Right cardiac atrium (tissue), 5 donors: Measurements from ENCODE around the gene PNPO. TPM values are rescaled to one million over a fixed set of nuclear protein-coding genes. Genes with fewer than 3 reads are reported as not detected.

ENCODE experiments used
- ATAC-seq, 2 donors: fragments of 200-7000 bp; cut with Tn5 transposase; one replicate each; pipeline versions ENCODE4 v1.8.0 to v1.9.1; 2020; ENCODE audit warnings: moderate library complexity in 2 of 2, mild to moderate bottlenecking in 1 of 2
- DNase-seq, 3 donors: peaks; one replicate each; pipeline ENCODE4 v3.0.0-alpha.2; 2020
- H3K27ac ChIP-seq: one replicate; pipeline ENCODE4 v1.5.1; 2013; ENCODE audit warnings: mild to moderate bottlenecking, low read length, control low read depth, moderate library complexity
- H3K27me3 ChIP-seq: one replicate; pipeline ENCODE4 v1.6.1; 2013; ENCODE audit not compliant: control insufficient read depth, insufficient read depth
- H3K4me1 ChIP-seq: one replicate; pipeline ENCODE4 v1.6.1; 2013; ENCODE audit warnings: low read length; ENCODE audit not compliant: control insufficient read depth, insufficient read depth
- H3K4me3 ChIP-seq: one replicate; pipeline ENCODE4 v1.5.1; 2013; ENCODE audit warnings: low read length, control low read depth
- H3K9me3 ChIP-seq: one replicate; pipeline ENCODE4 v1.6.1; 2013; ENCODE audit warnings: low read length; ENCODE audit not compliant: control insufficient read depth
- WGBS: extraction: QIAGEN DNeasy Blood & Tissue Kit; methylation state at CpG from one replicate; pipeline ENCODE4 v1.1.7; 2013; 5-methylcytosine and 5-hydroxymethylcytosine counted together
- intact Hi-C, 4 donors: fragments of 100-400 bp; cut with DNase I; formaldehyde crosslinking; loops; one replicate each; pipeline versions ENCODE4 v1.11.0 to v1.14.0; 2022 to 2023
- polyA plus RNA-seq: library from polyadenylated mRNA; stranded (reverse); fragments of 200-250 nt; gene quantifications from one replicate; pipeline ENCODE4 v1.2.3, GENCODE V29; 2013
- total RNA-seq, 4 donors: library from RNA; stranded (reverse); fragmentation: NEBNext Ultra II Directional; extraction: Animal tissue kit (Norgen Biotek cat#: 25700); gene quantifications; one replicate each; pipeline ENCODE4 v1.2.1, GENCODE V29; 2021
- donor health status: healthy with polysubstance abuse.
- donor health status: DM: no; HTN: yes; CAD: no.
- donor health status: DM: no; HTN: no; CAD: no.
- donor health status: DM: no; HTN: yes; CAD: no; lungs with severe emphysema.
- donor health status: DM: yes; HTN: yes; CAD: no.

Gene PNPO
- total and polyA plus RNA-seq, 5 donors, result 16.1 to 29.9 (median 25.1) TPM

DNA sequence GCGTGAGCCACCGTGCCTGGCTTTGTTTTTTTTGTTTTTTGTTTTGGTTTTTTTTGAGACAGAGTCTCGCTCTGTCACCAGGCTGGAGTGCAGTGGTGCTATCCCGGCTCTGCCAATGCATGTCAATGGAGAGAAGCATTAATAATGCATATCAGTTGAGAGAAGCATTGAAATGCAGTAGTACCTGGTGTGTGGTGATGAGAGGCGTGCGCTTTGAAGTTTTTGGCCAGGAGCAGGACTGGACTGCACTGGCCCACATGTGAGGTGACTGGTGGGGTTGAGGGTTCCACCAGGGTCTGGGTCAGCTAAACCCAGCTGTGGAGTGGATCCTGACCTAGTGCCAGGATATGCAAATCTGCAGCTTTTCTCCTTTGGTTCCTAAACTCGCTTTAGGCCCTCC lies 39.9 kb upstream of the PNPO start:
- intact Hi-C loops, result no loop called here
- H3K27me3 ChIP-seq, result no peaks in the 10 kb centered on the region
- no peak for ATAC-seq
- DNase-seq, result peak in 1 of 3 donors; percentile 38
- WGBS, result 78% methylated on average over 7 of the region's 7 CpGs
- peak overlapping the region; percentile 42 for H3K27ac ChIP-seq
- peaks cover 36% of the 10 kb centered on the region for H3K4me1 ChIP-seq
- H3K9me3 ChIP-seq, result no peaks in the 10 kb centered on the region
- no peak overlapping the region for H3K4me3 ChIP-seq

DNA sequence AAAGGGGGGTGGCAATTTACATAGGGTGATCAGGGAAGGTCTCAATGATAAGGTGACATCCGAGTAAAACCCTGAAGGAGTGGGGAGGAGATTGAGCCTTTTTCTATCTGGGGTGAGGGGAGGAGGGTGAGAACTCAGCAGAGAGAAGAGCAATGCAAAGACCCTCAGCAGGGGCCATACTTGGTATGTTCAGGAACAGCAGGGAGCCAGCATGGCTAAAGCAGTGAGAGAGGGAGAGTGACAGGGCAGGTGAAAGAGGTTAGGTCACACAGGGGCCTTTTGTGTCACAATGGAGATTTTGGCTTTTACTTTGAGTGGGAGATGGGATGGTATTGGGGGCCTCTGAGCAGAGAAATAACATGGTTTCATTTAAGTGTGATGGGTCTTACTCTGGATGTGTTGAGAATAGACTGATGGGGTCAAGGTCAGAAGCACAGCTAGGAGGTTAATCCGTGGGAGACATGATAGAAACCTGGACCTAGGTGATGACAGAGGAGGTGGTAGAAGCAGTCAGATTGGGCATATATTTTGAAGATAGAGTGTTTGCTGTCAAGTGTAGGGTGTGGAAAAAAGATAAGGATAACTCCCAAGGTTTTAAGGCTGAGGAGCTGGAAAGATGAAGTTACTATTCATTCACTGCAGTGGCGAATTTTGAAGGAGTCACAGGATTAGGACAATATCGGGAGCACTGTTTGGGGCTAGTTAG lies 39.2 kb upstream of the PNPO start:
- Histone ChIP-seq H3K4me3 (no peak overlapping the region), H3K27ac (no peak overlapping the region), H3K27me3 (no peaks in the 10 kb centered on the region), H3K9me3 (no peaks in the 10 kb centered on the region), H3K4me1 (peaks cover 43% of the 10 kb centered on the region)
- ATAC-seq (no peak), DNase-seq (no peak)
- intact Hi-C loops, result no loop called here
- 79% methylated on average over 4 of the region's 4 CpGs for WGBS

DNA sequence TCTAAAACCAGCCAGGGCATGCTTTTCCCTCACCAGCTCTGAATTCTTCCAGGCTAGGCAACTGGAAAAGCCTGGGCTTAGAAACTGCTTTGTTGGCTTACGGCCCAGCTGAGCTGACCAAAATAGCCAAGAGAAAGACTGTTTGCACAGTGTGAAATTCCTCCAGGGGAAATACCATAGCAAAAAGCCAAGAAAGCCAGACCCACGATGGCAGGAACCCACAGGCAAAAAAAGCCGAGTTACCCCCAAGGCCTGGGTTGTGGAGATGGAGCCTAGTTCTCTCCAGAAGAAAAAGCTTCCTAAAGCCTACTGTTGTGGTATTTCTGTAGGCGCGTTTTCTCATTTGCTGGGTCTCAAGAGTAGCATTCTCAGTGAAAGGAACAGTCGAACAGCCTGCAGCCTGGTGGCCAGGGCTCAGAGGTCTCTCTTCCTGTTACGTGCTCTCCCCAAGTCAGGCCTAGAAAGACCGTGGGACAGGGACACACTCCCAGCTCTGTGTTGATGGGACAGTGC lies 36.1 kb upstream of the PNPO start:
- H3K4me3 ChIP-seq, result no peak overlapping the region
- 15% methylated on average over 8 of the region's 8 CpGs for WGBS
- peak overlapping the region; percentile 94 for H3K27ac ChIP-seq
- no peaks in the 10 kb centered on the region for H3K9me3 ChIP-seq
- ATAC-seq (peak; percentile 83 to 90), DNase-seq (peak; percentile 80 to 93 (median 89))
- intact Hi-C loops, result no loop called here
- H3K27me3 ChIP-seq, result no peaks in the 10 kb centered on the region
- peaks cover 34% of the 10 kb centered on the region for H3K4me1 ChIP-seq

DNA sequence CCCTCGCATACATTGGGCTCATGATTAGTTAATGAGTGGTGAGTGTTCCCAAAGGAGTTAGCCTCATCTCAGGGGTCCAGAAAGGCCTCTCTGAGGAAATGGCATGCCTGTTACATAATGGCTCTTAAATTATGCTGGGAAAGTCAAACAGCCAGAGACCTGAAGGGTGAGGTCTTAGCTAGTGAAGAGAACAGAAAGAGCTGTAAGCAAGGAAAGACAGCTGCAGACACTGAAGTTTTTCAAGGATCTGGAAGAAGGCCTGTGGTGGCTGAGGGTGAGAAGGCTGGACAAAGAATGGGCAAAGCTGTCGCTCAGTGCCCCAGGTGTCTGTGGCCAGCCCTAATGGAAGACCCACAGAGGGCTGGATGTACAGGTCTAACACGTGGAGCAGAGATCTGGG lies 34.9 kb upstream of the PNPO start:
- Histone ChIP-seq H3K4me3 (no peak overlapping the region), H3K27me3 (no peaks in the 10 kb centered on the region), H3K4me1 (peaks cover 30% of the 10 kb centered on the region), H3K27ac (peak overlapping the region; percentile 94), H3K9me3 (no peaks in the 10 kb centered on the region)
- intact Hi-C loops, result no loop called here
- ATAC-seq (no peak), DNase-seq (no peak)
- 74% methylated on average over 3 of the region's 3 CpGs for WGBS

DNA sequence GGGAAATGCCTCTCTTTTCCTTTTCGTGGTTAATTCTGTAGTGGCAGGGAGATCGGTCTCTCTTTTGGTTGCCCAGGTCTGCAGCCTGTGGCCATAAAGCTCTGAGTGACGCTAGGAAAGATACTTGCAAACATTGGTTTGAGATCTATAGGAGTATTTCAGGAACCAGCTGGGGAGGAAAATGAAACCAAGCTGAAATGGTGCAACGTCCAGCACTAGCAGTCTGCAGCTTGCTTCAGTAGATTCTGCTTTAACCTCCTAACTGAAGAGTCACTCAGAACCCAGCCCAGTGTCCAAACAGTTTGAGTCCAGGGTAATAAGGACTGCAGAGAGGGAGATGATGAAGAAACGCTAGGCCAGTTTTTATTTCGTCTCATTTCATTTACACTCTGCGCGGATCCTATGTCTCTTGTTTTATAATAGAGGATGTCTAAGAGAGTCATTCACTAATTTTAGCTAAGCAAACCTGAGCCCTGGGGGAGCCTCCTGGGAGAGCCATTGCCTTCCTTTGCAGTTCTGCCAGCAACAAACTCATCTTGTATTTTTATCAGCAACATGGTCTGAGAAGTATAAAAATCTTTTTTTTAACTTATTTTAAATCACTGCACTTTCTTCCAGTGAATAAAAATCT lies 33.3 kb upstream of the PNPO start:
- peaks cover 29% of the 10 kb centered on the region for H3K4me1 ChIP-seq
- 55% methylated on average over 8 of the region's 8 CpGs for WGBS
- intact Hi-C loops, result no loop called here
- DNase-seq (no peak), ATAC-seq (no peak)
- H3K4me3 ChIP-seq, result no peak overlapping the region
- no peaks in the 10 kb centered on the region for H3K9me3 ChIP-seq
- H3K27me3 ChIP-seq, result no peaks in the 10 kb centered on the region
- H3K27ac ChIP-seq, result peak overlapping the region; percentile 65

DNA sequence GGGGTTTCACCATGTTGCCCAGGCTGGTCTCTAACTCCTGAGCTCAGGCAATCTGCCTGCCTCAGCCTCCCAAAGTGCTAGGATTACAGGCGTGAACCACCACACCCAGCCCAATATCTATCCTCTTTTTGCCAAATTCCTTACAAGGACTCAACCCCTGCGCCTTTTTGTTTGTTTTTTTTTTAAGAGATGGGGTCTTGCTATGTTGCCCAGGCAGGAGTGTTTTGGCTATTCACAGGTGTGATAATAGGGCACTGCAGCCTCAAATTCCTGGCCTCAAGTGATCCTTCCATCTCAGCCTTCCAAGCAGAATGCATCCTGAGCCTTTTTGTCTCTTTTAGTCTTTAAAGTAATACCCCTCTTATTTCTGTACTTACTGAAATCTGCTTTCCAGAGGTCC lies 28.3 kb upstream of the PNPO start:
- Histone ChIP-seq H3K9me3 (no peaks in the 10 kb centered on the region), H3K4me3 (no peak overlapping the region), H3K4me1 (peaks cover 4% of the 10 kb centered on the region), H3K27me3 (no peaks in the 10 kb centered on the region), H3K27ac (no peak overlapping the region)
- WGBS, result 96% methylated on average over 2 of the region's 2 CpGs
- ATAC-seq (no peak), DNase-seq (no peak)
- intact Hi-C loops, result no loop called here

DNA sequence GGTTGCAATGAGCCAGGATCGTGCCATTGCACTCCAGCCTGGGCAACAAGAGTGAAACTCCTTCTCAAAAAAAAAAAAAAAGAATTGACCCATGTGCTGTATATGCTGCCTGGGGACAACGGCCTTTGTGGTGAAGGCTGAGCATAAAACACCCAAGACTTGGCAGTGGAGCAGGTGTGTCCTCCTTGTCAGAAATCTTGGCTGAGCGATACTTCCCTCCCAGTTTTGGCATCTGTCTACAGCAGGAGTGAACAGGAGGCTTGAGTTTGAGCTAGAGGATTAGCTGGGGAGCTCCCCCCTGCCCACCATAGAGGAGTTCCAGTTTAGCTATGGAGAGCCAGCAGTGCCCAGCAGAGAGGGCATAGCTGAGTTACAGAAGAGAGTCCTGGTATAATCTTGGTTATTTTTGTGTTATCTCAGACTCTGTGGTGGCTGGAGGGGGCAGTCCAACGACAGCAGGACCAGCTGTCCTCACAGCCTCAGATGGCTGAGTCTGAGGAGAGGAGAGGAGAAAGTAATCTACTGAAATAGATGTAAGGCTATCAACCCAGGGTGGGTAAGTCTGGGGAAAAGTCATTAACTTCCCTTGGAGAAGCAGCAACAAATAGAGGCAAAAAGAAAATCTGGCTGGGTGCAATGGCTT lies 26.9 kb upstream of the PNPO start:
- Histone ChIP-seq H3K27ac (peak overlapping the region; percentile 70), H3K4me3 (no peak overlapping the region), H3K9me3 (no peaks in the 10 kb centered on the region), H3K27me3 (no peaks in the 10 kb centered on the region), H3K4me1 (peaks cover 3% of the 10 kb centered on the region)
- 51% methylated on average over 4 of the region's 4 CpGs for WGBS
- DNase-seq (no peak), ATAC-seq (peak; percentile 44 to 55)
- intact Hi-C loops, result no loop called here

DNA sequence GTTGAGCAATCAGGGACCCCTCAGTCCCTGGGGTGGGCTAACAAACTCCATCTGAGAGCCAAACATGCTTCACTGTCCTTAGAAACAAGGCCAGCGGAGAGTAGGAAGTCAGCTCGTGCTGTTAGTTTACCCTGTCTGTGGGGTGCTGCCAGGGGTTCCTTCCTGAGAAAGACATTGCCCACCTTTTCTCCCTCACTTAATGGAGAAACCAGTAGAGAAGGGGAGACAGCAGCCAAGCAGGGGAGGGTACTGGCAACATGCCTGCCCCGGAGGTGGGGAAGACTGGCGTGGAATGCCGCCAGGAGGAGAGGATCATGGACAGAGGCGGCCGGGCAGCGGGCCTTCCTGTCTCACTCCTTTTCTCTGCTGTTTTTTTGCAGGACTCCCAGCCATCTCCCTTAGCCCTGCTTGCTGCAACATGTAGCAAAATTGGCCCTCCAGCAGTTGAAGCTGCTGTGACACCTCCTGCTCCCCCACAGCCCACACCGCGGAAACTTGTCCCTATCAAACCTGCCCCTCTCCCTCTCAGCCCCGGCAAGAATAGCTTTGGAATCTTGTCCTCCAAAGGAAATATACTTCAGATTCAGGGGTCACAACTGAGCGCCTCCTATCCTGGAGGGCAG lies 25.5 kb upstream of the PNPO start:
- Histone ChIP-seq H3K4me3 (no peak overlapping the region), H3K27me3 (no peaks in the 10 kb centered on the region), H3K4me1 (peaks cover 3% of the 10 kb centered on the region), H3K9me3 (no peaks in the 10 kb centered on the region), H3K27ac (peak overlapping the region; percentile 87)
- intact Hi-C loops, result no loop called here
- peak; percentile 67 to 68 for ATAC-seq
- DNase-seq, result peak; percentile 48 to 86 (median 86)
- 46% methylated on average over 12 of the region's 12 CpGs for WGBS

DNA sequence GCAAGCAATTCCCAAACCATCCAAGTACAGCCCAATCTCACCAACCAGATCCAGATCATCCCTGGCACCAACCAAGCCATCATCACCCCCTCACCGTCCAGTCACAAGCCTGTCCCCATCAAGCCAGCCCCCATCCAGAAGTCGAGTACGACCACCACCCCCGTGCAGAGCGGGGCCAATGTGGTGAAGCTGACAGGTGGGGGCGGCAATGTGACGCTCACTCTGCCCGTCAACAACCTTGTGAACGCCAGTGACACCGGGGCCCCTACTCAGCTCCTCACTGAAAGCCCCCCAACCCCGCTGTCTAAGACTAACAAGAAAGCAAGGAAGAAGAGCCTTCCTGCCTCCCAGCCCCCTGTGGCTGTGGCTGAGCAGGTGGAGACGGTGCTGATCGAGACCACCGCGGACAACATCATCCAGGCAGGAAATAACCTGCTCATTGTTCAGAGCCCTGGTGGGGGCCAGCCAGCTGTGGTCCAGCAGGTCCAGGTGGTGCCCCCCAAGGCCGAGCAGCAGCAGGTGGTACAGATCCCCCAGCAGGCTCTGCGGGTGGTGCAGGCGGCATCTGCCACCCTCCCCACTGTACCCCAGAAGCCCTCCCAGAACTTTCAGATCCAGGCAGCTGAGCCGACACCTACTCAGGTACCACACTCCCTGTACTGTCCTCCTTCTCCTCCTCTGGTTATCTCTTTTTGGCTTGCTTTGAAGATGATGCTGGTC lies 24.7 kb upstream of the PNPO start:
- DNase-seq (no peak), ATAC-seq (peak; percentile 12 to 18)
- 88% methylated on average over 19 of the region's 19 CpGs for WGBS
- intact Hi-C loops, result no loop called here
- H3K4me1 ChIP-seq, result peaks cover 3% of the 10 kb centered on the region
- H3K9me3 ChIP-seq, result no peaks in the 10 kb centered on the region
- H3K27me3 ChIP-seq, result no peaks in the 10 kb centered on the region
- no peak overlapping the region for H3K4me3 ChIP-seq
- H3K27ac ChIP-seq, result peak overlapping the region; percentile 57

DNA sequence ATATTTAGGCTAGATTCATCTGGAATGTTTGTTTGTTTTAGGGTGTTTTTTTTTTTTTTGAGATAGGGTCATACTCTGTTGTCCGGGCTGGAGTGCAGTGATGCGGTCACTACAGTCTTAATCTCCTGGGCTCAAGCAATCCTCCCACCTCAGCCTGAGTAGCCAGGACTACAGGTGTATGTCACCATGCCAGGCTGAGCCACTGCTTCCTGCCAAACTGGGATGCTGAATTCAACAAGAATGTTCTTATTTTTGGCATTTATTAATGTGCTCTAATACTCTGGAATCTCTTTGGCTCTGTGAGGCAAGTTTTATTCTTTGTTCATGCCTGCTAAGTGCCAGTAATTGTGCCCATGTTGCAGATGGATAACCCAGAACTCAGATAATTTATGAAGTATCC lies 23.8 kb upstream of the PNPO start:
- H3K27ac ChIP-seq, result no peak overlapping the region
- ATAC-seq (no peak), DNase-seq (no peak)
- 77% methylated on average over 2 of the region's 2 CpGs for WGBS
- intact Hi-C loops, result no loop called here
- H3K27me3 ChIP-seq, result no peaks in the 10 kb centered on the region
- no peaks in the 10 kb centered on the region for H3K9me3 ChIP-seq
- H3K4me1 ChIP-seq, result peaks cover 3% of the 10 kb centered on the region
- H3K4me3 ChIP-seq, result no peak overlapping the region
